D721Med (cell line): Measurements from ENCODE around the gene CDH13.
A peak's percentile ranks its signal among the peaks of the same experiment; 100 is the strongest.

ENCODE experiments used
- DNase-seq: peaks from one replicate; pipeline ENCODE4 v3.0.0; 2011; ENCODE audit warnings: low spot score; ENCODE audit not compliant: insufficient read length
- FAIRE-seq: peaks from 2 replicates; lab custom pipeline; 2011; peaks lifted over from hg19 to GRCh38; lab: Jason Lieb, UNC
- TF ChIP-seq, protein P1 (sequence below): IDR thresholded peaks from 2 replicates; pipeline ENCODE4 v1.5.1; 2012; ENCODE audit warnings: mild to moderate bottlenecking, control low read depth; ENCODE audit not compliant: insufficient read depth; ENCODE audit errors: missing control alignments

The CDH13 gene

DNA sequence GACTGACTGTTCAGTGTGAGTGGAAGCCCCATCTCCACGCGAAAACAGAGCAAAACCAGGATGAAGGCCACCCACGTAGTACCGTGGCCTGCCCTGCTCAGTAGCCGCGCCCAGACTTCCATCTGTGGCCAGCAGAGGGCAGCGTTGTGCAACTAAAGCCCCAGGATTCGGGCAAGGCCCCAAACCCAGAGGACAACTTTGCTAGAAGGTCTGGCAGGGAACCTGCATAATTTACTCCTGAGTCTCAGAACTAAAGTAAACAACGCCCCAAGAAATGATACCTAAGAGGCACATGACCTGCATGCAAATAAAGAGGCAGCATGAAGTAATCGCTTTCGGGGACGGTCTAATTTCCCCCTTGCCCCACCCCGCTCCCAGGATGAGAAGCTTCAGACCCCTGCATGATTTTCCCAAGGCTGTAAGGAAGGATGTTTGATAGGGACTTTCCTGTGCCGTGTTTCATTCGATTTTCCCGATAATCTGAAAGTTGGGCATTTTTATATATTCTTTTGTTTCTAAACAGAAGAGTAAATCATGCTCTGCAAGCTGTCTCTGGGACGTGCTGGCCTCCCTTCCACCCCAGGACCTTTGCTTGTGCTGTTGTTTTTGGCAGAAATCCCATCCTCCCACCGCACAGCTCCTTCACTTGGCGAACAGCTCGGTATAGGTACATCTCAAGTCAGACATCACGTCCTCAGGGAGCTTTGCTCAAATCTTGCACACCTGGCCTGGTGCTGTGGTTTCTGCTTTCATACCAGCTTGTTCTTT is 1199.6 kb downstream of the CDH13 start:
- no peak for FAIRE-seq
- TF ChIP-seq, protein P1, sequence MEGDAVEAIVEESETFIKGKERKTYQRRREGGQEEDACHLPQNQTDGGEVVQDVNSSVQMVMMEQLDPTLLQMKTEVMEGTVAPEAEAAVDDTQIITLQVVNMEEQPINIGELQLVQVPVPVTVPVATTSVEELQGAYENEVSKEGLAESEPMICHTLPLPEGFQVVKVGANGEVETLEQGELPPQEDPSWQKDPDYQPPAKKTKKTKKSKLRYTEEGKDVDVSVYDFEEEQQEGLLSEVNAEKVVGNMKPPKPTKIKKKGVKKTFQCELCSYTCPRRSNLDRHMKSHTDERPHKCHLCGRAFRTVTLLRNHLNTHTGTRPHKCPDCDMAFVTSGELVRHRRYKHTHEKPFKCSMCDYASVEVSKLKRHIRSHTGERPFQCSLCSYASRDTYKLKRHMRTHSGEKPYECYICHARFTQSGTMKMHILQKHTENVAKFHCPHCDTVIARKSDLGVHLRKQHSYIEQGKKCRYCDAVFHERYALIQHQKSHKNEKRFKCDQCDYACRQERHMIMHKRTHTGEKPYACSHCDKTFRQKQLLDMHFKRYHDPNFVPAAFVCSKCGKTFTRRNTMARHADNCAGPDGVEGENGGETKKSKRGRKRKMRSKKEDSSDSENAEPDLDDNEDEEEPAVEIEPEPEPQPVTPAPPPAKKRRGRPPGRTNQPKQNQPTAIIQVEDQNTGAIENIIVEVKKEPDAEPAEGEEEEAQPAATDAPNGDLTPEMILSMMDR: peak; percentile 91

DNA sequence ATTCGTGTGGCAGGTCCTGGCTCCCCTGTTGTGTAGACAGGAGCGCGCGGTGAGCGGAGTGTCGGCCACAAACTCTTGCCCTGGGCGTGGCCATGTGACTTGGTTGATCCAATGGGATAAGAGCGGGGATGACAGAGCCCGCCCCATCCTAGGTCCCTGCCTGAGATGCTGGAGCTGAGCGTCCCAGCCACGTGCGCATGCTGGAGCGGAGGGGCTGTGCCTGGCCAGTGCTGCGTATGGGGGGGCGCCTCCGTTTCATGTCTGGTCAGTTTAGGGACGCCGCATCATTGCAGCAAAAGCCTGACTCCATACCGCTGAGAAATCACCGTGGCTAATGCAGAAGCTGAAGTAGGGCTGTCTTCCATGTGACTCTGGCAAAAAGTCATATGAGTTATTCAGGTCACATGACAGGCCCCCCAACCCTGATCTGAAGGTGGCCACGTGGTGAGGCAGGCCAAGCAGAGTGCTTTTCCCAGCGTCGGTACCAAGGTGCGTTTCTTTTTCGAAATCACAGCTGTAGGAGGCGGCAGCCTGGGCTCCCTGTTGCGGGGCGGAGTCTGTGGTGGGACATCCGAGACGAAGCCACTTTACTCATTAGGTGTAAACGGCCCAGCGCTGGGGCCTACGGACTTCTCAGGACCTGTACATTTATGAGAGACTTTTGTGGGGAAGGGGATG is 1203.5 kb downstream of the CDH13 start:
- no peak for FAIRE-seq
- DNase-seq: no peak
- TF ChIP-seq, protein P1: no peak

More for the DNA sequence above, 1199.6 kb downstream of the CDH13 start:
- DNase-seq: peak; percentile 48

DNA sequence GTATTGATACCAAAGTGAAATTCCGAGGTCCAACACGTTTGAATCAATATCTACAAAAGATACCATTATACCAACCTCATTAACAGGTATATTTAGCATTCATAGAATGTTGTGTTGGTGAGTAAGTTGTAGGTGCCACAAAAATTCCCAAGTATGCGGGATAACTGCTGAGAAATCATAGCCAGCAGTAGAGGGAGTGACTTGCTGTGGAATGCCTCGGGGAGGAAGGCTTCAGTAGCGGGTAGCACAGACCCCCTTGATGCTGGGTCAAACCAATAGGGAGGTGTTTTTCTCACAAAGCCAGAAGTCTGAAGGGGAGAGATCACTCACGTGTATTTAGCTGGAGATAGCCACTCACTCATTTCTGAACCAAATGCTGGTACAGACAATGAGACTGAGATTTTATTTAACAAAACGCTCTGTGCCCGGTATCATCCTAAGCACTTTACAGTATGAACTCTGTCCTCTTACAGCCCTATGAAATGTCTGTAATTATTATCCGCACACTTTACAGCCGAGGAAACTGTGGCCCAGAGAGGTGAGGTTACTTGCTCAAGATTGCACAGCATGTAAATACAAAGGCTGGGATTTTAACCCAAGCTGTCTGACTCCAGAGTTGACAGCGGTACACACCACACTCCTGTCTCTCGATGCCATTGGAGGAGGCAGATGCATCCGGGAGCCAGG is 1204.1 kb downstream of the CDH13 start:
- TF ChIP-seq, protein P1: no peak

DNA sequence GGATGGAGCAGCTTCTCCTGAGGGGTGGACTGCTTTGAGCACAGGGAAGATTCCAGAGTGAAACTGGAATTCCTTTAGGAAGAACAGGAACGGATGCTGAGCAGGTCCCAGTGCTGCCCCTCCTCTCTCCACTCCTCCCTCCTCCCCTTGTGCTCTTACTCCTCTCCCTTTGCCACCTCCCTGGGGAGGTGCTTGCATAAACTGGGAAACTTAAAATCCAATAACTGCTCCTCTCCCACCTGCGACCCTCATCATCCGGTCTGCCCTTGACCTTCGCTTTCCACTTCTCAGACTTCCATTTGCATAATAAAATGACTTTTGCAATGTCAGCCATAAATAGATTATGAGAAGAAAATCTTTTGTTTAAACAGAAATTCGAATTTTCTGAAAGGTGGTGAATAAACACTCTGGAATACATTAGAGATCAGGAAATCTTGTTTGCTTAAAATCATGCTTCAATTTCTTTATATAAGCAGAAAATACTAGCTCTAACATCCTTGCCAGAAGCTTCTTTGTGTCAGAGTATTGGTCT is 1204.8 kb downstream of the CDH13 start:
- TF ChIP-seq, protein P1: no peak
- FAIRE-seq: no peak
- DNase-seq: no peak

More for the DNA sequence above, 1204.1 kb downstream of the CDH13 start:
- FAIRE-seq (no peak), DNase-seq (no peak)

DNA sequence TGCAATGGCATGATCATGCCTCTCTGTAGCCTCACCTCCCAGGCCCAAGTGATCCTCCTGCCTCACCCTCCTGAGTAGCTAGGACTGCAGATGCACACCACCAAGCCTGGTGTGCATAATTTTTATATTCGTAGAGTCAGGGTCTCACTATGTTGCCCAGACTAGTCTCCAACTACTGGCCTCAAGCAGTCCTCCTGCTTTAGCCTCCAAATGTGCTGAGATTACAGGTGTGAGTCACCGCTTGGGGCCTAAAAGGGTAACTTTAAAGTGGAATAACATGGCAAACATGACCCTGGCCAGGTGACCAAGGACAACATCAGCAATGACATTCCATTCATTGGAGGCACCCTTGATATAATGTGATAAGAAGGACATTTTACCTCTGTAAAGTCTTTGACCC is 1207.2 kb downstream of the CDH13 start:
- DNase-seq (no peak), FAIRE-seq (no peak)
- TF ChIP-seq, protein P1: no peak

DNA sequence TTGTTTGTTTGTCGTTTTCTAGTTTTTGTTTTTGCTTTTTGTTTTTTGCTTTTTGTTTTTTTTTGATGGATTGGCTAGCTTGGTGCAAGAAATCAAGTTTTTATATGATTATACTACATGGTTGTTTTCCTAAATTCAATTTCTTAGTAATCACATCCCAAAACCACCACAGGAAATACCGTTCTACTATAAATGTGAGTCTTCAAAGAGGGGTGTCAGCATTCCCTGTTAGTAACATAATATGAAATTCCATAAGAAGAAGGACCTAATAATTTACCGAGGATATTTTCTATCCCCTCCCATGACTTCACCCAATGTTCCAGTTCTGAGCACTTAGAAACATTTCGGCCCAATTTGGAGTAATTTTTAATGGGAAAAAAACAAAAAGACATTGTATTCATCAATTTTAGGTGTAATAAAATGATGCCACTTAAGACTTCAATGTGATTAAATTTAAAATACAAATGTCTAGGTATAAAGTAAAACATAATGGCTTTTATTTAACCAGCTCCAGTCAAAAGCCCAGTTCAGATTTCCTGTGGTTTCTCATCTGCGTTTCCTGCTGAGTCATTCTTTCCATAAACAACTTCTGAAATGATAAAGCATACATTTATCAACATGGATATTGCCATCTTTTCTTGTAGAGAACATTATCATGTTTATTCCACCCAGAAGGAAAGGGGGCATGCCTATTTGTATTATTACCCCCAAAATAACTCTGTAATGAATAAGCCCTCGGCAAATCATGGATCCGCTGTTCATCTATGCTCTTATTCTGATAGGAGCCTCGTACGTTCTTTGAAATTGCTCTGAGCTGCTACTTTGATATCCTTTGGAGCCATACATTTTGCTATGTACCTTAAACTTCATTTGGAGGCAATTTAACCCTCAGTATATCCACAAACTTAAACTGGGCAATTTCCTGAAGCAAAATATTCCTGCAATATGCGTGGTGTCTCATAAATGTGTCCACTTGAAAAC is 1209.1 kb downstream of the CDH13 start:
- no peak for FAIRE-seq
- no peak for DNase-seq

More for the DNA sequence above, 1209.1 kb downstream of the CDH13 start:
- TF ChIP-seq, protein P1: no peak
